WTC11 (cell line): ENCODE data around the gene DENND1C. TPM values are rescaled to one million over a fixed set of nuclear protein-coding genes. Genes with fewer than 3 reads are reported as not detected.

Experiments
- ATAC-seq: fragments of 200-7000 bp; cut with Tn5 transposase; 2 replicates; pipeline ENCODE4 v1.10.0; 2021; ENCODE audit warnings: mild to moderate bottlenecking, moderate library complexity
- CTCF ChIA-PET: fragments of 300-600 bp; sonication (Branson Sonifier 250); formaldehyde crosslinking; loops from one replicate; lab custom pipeline; 2021; ENCODE audit warnings: antibody characterized with exemption; lab: Charles Lee
- POLR2A ChIA-PET: fragments of 350-600 bp; sonication (Branson Sonifier 250); formaldehyde crosslinking; loops from one replicate; lab custom pipeline; 2021; ENCODE audit warnings: antibody characterized with exemption; lab: Charles Lee
- DNase-seq: peaks from one replicate; pipeline ENCODE4 v3.0.0; 2021; ENCODE audit warnings: low spot score
- H3K27ac Mint-ChIP-seq: 2 replicates; pipeline ENCODE4 v1.8.0; 2021; ENCODE audit warnings: mixed read lengths
- H3K27me3 Mint-ChIP-seq: 2 replicates; pipeline ENCODE4 v1.8.0; 2021; ENCODE audit warnings: low read depth, mild to moderate bottlenecking, moderate library complexity, mixed read lengths
- H3K36me3 Mint-ChIP-seq: 2 replicates; pipeline ENCODE4 v1.8.0; 2021; ENCODE audit warnings: mixed read lengths
- H3K4me1 Mint-ChIP-seq: 2 replicates; pipeline ENCODE4 v1.8.0; 2022; ENCODE audit warnings: mixed read lengths
- H3K4me3 Mint-ChIP-seq: 2 replicates; pipeline ENCODE4 v1.8.0; 2021; ENCODE audit warnings: mild to moderate bottlenecking, moderate library complexity, mixed read lengths
- H3K9me3 Mint-ChIP-seq: 2 replicates; pipeline ENCODE4 v1.8.0; 2021; ENCODE audit warnings: mixed read lengths
- CTCF ChIP-seq: fragments of 200-600 bp; IDR thresholded peaks from 2 replicates; pipeline ENCODE4 v1.8.0; 2022; ENCODE audit warnings: antibody characterized with exemption
- E2F5 ChIP-seq: sonication (generic); formaldehyde crosslinking; IDR thresholded peaks from 2 replicates; pipeline ENCODE4 v1.8.1; 2022; ENCODE audit warnings: mild to moderate bottlenecking, moderate library complexity, missing genetic modification reagents
- ERG ChIP-seq: fragments of 250-450 bp; sonication (Bioruptor Pico); IDR thresholded peaks from 2 replicates; pipeline ENCODE4 v1.8.0; 2021; ENCODE audit warnings: mild to moderate bottlenecking
- ETV6 ChIP-seq: sonication (generic); formaldehyde crosslinking; IDR thresholded peaks from 2 replicates; pipeline ENCODE4 v1.8.1; 2022; ENCODE audit warnings: mild to moderate bottlenecking, missing genetic modification reagents
- FOXP4 ChIP-seq: sonication (generic); formaldehyde crosslinking; IDR thresholded peaks from 2 replicates; pipeline ENCODE4 v1.8.0; 2022; ENCODE audit warnings: mild to moderate bottlenecking, missing genetic modification reagents
- IRF1 ChIP-seq: sonication (generic); formaldehyde crosslinking; IDR thresholded peaks from 2 replicates; pipeline ENCODE4 v1.8.0; 2023; ENCODE audit warnings: missing genetic modification reagents
- IRF2 ChIP-seq: sonication (generic); formaldehyde crosslinking; IDR thresholded peaks from 2 replicates; pipeline ENCODE4 v1.8.0; 2022; ENCODE audit warnings: low read depth, missing genetic modification reagents, borderline replicate concordance
- KAT7 ChIP-seq: sonication (generic); formaldehyde crosslinking; IDR thresholded peaks from 2 replicates; pipeline ENCODE4 v1.8.1; 2023; ENCODE audit warnings: missing genetic modification reagents, mild to moderate bottlenecking, borderline replicate concordance
- NR2C2 ChIP-seq: sonication (generic); formaldehyde crosslinking; IDR thresholded peaks from 2 replicates; pipeline ENCODE4 v1.8.0; 2022; ENCODE audit warnings: mild to moderate bottlenecking, missing genetic modification reagents
- PREB ChIP-seq: sonication (generic); formaldehyde crosslinking; IDR thresholded peaks from 2 replicates; pipeline ENCODE4 v1.8.1; 2022; ENCODE audit warnings: mild to moderate bottlenecking, missing genetic modification reagents, moderate library complexity, borderline replicate concordance
- SP1 ChIP-seq: sonication (generic); formaldehyde crosslinking; conservative IDR thresholded peaks from 2 replicates; pipeline ENCODE4 v1.8.1; 2022; ENCODE audit warnings: missing genetic modification reagents
- ZNF281 ChIP-seq: sonication (generic); formaldehyde crosslinking; IDR thresholded peaks from 2 replicates; pipeline ENCODE4 v1.8.0; 2023; ENCODE audit warnings: mild to moderate bottlenecking, missing genetic modification reagents
- total RNA-seq: library from RNA; stranded (reverse); gene quantifications from 3 replicates; pipeline ENCODE4 v1.2.3, GENCODE V29; 2021

Gene DENND1C
- total RNA-seq, 1 experiment from 2014 or later, result 4.3 TPM

- H3K9me3 Mint-ChIP-seq, result no peaks in the 10 kb centered on the region
- peak; percentile 99 for DNase-seq
- ChIA-PET POLR2A (interaction anchor here (0.6 to 1.6 kb wide), 4 partner anchors 14 to 844 kb away, joined by 3 to 4 read pairs (median 4); partner anchors contain the start of gene TNFSF9), CTCF (interaction anchor here (0.6 to 1.8 kb wide), 38 partner anchors 9 to 350 kb away, joined by 3 to 31 read pairs (median 4); partner anchors contain the start of genes CRB3, DENND1C, GPR108 and TNFSF9)
- peak overlapping the region; percentile 91 for H3K4me3 Mint-ChIP-seq
- peak; percentile 88 for ATAC-seq
- H3K4me1 Mint-ChIP-seq, result peaks cover 12% of the 10 kb centered on the region
- no peak overlapping the region for H3K27ac Mint-ChIP-seq
- no peak for TF ChIP-seq IRF1 (CRISPR knock-in tag)
- no peak for TF ChIP-seq ETV6 (CRISPR knock-in tag)
- peak; percentile 74 for TF ChIP-seq SP1 (CRISPR knock-in tag)
- TF ChIP-seq FOXP4 (CRISPR knock-in tag), result no peak
- H3K36me3 Mint-ChIP-seq, result no peaks in the 10 kb centered on the region
- peaks cover 20% of the 10 kb centered on the region for H3K27me3 Mint-ChIP-seq
These were observed 34.6 kb upstream of the DENND1C start for GRCh38 chr19:6516018-6516658.

- no peaks in the 10 kb centered on the region for H3K36me3 Mint-ChIP-seq
- no peak for TF ChIP-seq CTCF
- no peak for TF ChIP-seq ZNF281
- TF ChIP-seq ERG (CRISPR knock-in tag), result no peak
- no peak for TF ChIP-seq IRF2 (CRISPR knock-in tag)
- TF ChIP-seq PREB (CRISPR knock-in tag), result no peak
- no peak for TF ChIP-seq IRF1 (CRISPR knock-in tag)
- TF ChIP-seq NR2C2 (CRISPR knock-in tag), result no peak
- TF ChIP-seq KAT7, result no peak
- no peak for TF ChIP-seq E2F5 (CRISPR knock-in tag)
- DNase-seq (no peak), ATAC-seq (no peak)
- 0 out of 2 replicates have a peak overlapping the region, but pooled peaks have one; percentile 36 for H3K27ac Mint-ChIP-seq
- H3K4me3 Mint-ChIP-seq, result peak overlapping the region; percentile 19; the same call in 1 of the 2 replicates
- peaks cover 12% of the 10 kb centered on the region for H3K4me1 Mint-ChIP-seq
- no peaks in the 10 kb centered on the region for H3K9me3 Mint-ChIP-seq
- H3K27me3 Mint-ChIP-seq, result peaks cover 18% of the 10 kb centered on the region
- CTCF ChIA-PET, result interaction anchor here (1.8 kb wide), 1 partner anchor 89 kb away, joined by 7 read pairs; no protein-coding TSS in a partner anchor
- POLR2A ChIA-PET, result interaction anchor here (0.6 to 0.7 kb wide), 3 partner anchors 144 to 845 kb away, joined by 3 to 6 read pairs (median 3); no protein-coding TSS in a partner anchor
These were observed 33.4 kb upstream of the DENND1C start for GRCh38 chr19:6514926-6515544.
